ENCODE measurements around the gene NCAM2. TPM values are rescaled to one million over a fixed set of nuclear protein-coding genes. Genes with fewer than 3 reads are reported as not detected.

The NCAM2 gene
- polyA plus RNA-seq, 3 donors, result not detected

DNA sequence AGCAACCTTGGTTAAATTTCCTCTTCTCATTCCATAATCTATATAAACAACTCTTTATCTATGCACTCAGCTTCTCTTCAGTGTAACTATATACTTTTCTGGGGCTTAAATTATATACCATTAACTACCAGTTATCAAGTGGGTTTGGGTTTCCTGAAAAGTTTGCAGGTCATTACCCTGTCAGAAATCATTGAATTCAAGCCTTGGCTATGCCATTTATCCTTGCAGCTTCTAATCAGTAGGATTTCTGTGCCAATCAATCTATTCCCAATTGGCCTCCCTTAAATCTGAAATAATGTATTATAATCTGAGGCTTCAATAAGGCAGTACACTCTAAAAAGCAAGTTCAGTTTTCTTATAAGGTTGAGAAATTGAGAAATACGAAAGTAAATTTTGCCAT, 466.5 kb downstream of the NCAM2 start:
- no peak overlapping the region for H3K4me2 ChIP-seq (replicated peaks; ENCODE audit: extremely low read depth, low read length, poor library complexity, severe bottlenecking)
- no peak overlapping the region for H2AFZ ChIP-seq (ENCODE audit: insufficient read depth, low read depth, low read length, poor library complexity, severe bottlenecking)
- WGBS (ENCODE audit: insufficient coverage), result no CpG with 5 or more reads among the region's 1 CpG
- intact Hi-C loops (cut with micrococcal nuclease), result no loop called here
- H4K20me1 ChIP-seq (ENCODE audit: insufficient read depth, low read length), result no peaks in the 10 kb centered on the region
- no peak overlapping the region for H3K4me3 Mint-ChIP-seq
- TF ChIP-seq CTCF (IDR thresholded peaks at IDR 0.05), result no peak
- no peaks in the 10 kb centered on the region for H3K36me3 ChIP-seq (replicated peaks in 1 of 2; ENCODE audit: control insufficient read depth in 1 of 2, insufficient read depth in 2 of 2, low read length in 2 of 2)
- H3K4me3 ChIP-seq (replicated peaks in 1 of 3; ENCODE audit: low read depth in 2 of 3, low read length in 3 of 3), result no peak overlapping the region
- no peaks in the 10 kb centered on the region for H3K36me3 Mint-ChIP-seq
- no peak for DNase-seq
- H3K79me2 ChIP-seq (ENCODE audit: insufficient read depth, low read length), result no peaks in the 10 kb centered on the region
- H3K4me1 ChIP-seq (ENCODE audit: control insufficient read depth in 1 of 2, insufficient read depth in 2 of 2, low read length in 2 of 2), result no peaks in the 10 kb centered on the region
- H3K9me3 Mint-ChIP-seq, result peaks cover 0 to 2% (median 0%) of the 10 kb centered on the region in 7 donors
- no peaks in the 10 kb centered on the region for H3K9me3 ChIP-seq (replicated peaks in 1 of 2; ENCODE audit: control insufficient read depth in 1 of 2, insufficient read depth in 1 of 2, low read length in 2 of 2)
- H3K4me1 Mint-ChIP-seq, result no peaks in the 10 kb centered on the region
- no peak overlapping the region for H3K27ac ChIP-seq (ENCODE audit: low read depth in 1 of 2, low read length in 2 of 2)
- H3K27me3 ChIP-seq (ENCODE audit: control insufficient read depth in 2 of 2, insufficient read depth in 2 of 2, low read length in 2 of 2), result no peaks in the 10 kb centered on the region
- no peaks in the 10 kb centered on the region for H3K27me3 Mint-ChIP-seq (ENCODE audit: low read depth in 3 of 3)
- no peak overlapping the region for H3K9ac ChIP-seq (ENCODE audit: insufficient read depth, low read length, poor library complexity, severe bottlenecking)
- H3K27ac Mint-ChIP-seq, result no peak overlapping the region

DNA sequence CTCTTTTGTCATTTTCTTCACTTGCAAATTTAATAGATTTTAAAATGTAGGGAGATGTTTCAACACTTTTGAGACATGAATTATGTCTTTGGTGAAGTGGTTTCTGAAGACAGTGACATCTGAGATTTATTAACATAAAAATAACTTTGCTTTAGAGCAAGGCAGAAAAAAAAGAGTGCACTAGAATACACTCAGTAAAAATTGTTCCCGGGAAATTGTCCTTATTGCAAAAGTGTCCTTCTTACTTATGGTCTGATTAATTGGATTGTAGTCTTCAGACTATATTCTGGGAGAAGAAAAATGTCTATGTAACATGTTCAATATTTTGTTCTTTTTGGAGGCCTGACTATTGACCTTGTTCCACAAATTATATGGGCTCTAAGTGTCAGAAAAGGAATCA, 468.5 kb downstream of the NCAM2 start:
- TF ChIP-seq CTCF (IDR thresholded peaks at IDR 0.05), result no peak
- no peak overlapping the region for H3K4me2 ChIP-seq (replicated peaks; ENCODE audit: extremely low read depth, low read length, poor library complexity, severe bottlenecking)
- no peak overlapping the region for H3K9ac ChIP-seq (ENCODE audit: insufficient read depth, low read length, poor library complexity, severe bottlenecking)
- H3K4me3 ChIP-seq (replicated peaks in 1 of 3; ENCODE audit: low read depth in 2 of 3, low read length in 3 of 3), result no peak overlapping the region
- no peaks in the 10 kb centered on the region for H4K20me1 ChIP-seq (ENCODE audit: insufficient read depth, low read length)
- no peaks in the 10 kb centered on the region for H3K4me1 ChIP-seq (ENCODE audit: control insufficient read depth in 1 of 2, insufficient read depth in 2 of 2, low read length in 2 of 2)
- H3K27ac ChIP-seq (ENCODE audit: low read depth in 1 of 2, low read length in 2 of 2), result no peak overlapping the region
- intact Hi-C loops (cut with micrococcal nuclease), result no loop called here
- H3K9me3 ChIP-seq (replicated peaks in 1 of 2; ENCODE audit: control insufficient read depth in 1 of 2, insufficient read depth in 1 of 2, low read length in 2 of 2), result no peaks in the 10 kb centered on the region
- no peak for DNase-seq
- Mint-ChIP-seq H3K36me3 (no peaks in the 10 kb centered on the region), H3K27me3 (ENCODE audit: low read depth in 3 of 3) (no peaks in the 10 kb centered on the region), H3K4me3 (no peak overlapping the region), H3K4me1 (no peaks in the 10 kb centered on the region), H3K9me3 (peaks cover 0 to 2% (median 0%) of the 10 kb centered on the region in 7 donors), H3K27ac (no peak overlapping the region)
- H3K79me2 ChIP-seq (ENCODE audit: insufficient read depth, low read length), result no peaks in the 10 kb centered on the region
- WGBS (ENCODE audit: insufficient coverage), result no CpG with 5 or more reads among the region's 1 CpG
- no peaks in the 10 kb centered on the region for H3K36me3 ChIP-seq (replicated peaks in 1 of 2; ENCODE audit: control insufficient read depth in 1 of 2, insufficient read depth in 2 of 2, low read length in 2 of 2)
- no peaks in the 10 kb centered on the region for H3K27me3 ChIP-seq (ENCODE audit: control insufficient read depth in 2 of 2, insufficient read depth in 2 of 2, low read length in 2 of 2)
- H2AFZ ChIP-seq (ENCODE audit: insufficient read depth, low read depth, low read length, poor library complexity, severe bottlenecking), result no peak overlapping the region

Measured in CD14-positive monocyte (primary cell).